Measurements from ENCODE around the gene SORCS3.

The SORCS3 gene

GRCh38 chr10:105288026-105288425 is 646.9 kb downstream of the SORCS3 start:
- DNase-seq = no peak

GRCh38 chr10:105288613-105289012 is 647.5 kb downstream of the SORCS3 start:
- no peak for DNase-seq

- DNase-seq = no peak
These were observed 650.5 kb downstream of the SORCS3 start for GRCh38 chr10:105291571-105291970.

GRCh38 chr10:105292236-105292635 is 651.1 kb downstream of the SORCS3 start:
- DNase-seq = no peak
